NCI-H226 (cell line): ENCODE results near the gene RBM42.
"Not testable (repeated sequence)": the region's sequence is repeated elsewhere in the genome, so short reads cannot be mapped to it uniquely, and the experiment has no call there.

Experiments
- DNase-seq: peaks from one replicate; pipeline ENCODE4 v3.0.0-alpha.2; 2015

The RBM42 gene

GRCh38 chr19:35628565-35629331 lies at the start of gene RBM42:
Gene RBM42, plus strand, starts transcription at chr19:35629036. Its CDS starts 118 bp downstream, at chr19:35629154.
- peak; percentile 99 for DNase-seq

DNA sequence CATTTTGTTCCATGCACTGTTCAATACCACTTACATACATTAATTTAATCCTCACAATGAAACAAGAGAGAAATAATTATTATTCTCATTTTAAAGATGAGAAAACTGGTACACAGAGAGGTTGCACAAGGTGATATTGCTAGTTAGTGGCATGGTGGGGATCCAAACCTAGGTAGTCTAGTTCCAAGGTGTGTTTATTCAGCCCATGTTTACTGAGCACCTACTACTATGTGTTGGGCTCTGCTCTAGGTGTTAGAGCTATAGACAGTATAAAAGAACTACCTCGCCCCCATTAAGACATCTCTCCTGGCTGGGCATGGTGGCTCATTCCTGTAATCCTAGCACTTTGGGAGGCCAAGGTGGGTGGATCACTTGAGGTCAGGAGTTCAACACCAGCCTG lies 46.1 kb upstream of the RBM42 start:
- no peak for DNase-seq

DNA sequence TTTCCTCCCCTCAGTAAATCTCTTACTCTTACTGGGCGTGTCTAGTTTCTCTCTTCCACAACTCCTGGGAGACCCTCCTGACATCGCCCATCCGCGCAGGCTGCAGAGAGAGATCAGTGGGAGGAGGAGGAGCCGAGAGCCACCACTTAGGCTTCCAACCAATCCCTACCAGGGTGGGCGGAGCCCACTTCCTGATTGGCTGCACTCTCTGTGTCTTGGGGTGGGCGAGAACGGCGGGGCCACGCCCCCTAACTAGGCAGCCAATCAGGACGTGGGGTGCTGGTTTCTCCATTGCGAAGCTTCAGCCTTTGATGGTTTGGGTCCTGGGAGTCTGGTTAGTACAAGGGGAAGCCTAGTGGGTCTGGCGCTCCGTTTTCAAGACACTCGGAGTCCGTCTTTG lies 43.0 kb upstream of the RBM42 start, which contains the start of gene PMIS2:
PMIS2 (plus strand) TSS at position 326 of the 400 bp plus-strand sequence. CDS start 87 bp downstream, outside the sequence.
- no peak for DNase-seq

GRCh38 chr19:35587321-35587720 lies 41.5 kb upstream of the RBM42 start:
- DNase-seq = no peak

- DNase-seq = no peak
Measured at GRCh38 chr19:35590875-35591274, 38.0 kb upstream of the RBM42 start.

GRCh38 chr19:35592226-35592625 lies 36.6 kb upstream of the RBM42 start:
- DNase-seq = no peak

DNA sequence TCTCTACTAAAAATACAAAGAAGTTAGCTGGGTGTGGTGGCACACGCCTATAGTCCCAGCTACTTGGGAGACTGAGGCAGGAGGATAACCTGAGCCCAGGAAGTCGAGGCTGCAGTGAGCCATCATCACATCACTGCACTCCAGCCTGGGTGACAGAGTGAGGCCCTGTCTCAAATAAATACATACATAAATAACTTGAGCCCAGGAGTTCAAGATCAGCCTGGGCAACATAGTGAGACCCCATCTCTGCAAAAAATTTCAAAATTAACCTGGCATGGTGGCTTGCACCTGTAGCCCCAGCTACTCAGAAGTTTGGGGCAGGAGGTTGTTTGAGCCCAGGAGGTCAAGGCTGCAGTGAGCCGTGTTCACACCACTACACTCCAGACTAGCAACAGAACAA lies 33.8 kb upstream of the RBM42 start:
- not testable (repeated sequence) for DNase-seq

DNA sequence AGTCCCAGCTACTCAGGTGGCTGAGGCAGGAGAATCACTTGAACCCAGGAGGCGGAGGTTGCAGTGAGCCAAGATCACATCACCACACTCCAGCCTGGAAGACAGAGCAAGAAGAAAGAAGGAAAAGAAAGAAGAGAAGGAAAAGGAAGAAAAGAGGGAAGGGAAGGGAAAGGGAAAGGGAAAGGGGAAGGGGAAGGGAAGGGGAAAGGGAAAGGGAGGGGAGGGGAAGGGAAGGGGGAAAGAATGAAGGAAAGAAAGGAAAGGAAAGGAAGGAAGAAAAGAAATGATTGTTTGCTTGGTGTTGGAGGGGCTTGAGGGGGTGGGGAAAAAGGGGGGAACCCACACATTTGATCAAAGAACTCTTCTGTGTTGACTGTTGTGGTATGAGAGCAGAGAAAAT lies 32.9 kb upstream of the RBM42 start:
- no peak for DNase-seq

- peak; percentile 18 for DNase-seq
Measured at GRCh38 chr19:35596366-35596999, 32.4 kb upstream of the RBM42 start.

- DNase-seq = no peak
Measured at GRCh38 chr19:35601971-35602370, 26.9 kb upstream of the RBM42 start.

DNA sequence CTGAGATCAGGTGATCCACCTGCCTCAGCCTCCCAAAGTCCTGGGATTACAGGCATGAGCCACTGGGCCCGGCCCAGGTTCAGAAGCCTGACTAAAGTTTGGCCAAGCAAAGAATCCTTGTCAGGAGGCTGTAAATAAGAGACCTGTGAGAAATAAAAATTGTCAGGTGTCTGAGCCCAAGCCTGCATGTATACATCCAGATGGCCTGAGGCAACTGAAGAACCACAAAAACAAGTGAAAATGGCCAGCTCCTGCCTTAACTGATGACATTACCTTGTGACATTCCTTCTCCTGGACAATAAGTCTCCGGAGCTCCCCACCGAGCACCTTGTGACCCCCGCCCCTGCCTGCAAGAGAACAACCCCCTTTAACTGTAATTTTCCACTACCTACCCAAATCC lies 24.4 kb upstream of the RBM42 start:
- DNase-seq = not testable (repeated sequence)

DNA sequence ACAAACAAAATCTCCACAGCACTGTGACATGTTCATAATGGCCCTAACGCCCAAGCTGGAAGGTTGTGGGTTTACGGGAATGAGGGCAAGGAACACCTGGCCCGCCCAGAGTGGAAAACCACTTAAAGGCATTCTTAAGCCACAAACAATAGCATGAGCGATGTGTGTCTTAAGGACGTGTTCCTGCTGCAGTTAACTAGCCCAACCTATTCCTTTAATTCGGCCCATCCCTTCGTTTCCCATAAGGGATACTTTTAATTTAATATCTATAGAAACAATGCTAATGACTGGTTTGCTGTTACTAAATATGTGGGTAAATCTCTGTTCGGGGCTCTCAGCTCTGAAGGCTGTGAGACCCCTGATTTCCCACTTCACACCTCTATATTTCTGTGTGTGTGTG lies 21.7 kb upstream of the RBM42 start:
- not testable (repeated sequence) for DNase-seq

GRCh38 chr19:35607661-35608060 lies 21.2 kb upstream of the RBM42 start:
- DNase-seq = no peak

GRCh38 chr19:35608251-35608650 lies 20.6 kb upstream of the RBM42 start:
- DNase-seq = no peak

DNA sequence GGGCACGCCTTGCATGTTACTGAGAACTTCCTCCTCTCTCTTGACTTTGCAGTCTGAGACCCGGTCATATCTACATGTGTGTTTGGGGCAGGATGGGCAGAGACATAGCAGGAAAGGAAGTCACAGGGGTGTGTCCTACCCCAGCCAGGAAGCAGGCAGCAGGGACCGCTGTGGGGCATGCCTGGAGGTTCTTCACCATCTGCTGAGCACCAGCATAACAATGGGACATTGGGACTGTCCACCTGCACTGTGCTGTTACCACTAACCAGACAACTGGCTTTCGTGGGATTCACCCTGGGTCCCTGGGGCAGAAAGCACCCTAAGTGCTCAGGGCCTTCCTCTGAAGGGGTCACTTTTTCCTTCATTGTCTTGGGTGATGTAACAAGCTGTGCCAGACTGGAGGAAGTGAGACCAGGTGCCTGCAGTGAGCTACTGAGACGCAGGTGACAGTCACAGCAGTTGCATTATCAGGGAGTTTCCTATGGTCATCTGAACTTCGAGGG lies 18.9 kb upstream of the RBM42 start:
- DNase-seq = no peak

- no peak for DNase-seq
Measured at GRCh38 chr19:35612224-35612558, 16.6 kb upstream of the RBM42 start.

DNA sequence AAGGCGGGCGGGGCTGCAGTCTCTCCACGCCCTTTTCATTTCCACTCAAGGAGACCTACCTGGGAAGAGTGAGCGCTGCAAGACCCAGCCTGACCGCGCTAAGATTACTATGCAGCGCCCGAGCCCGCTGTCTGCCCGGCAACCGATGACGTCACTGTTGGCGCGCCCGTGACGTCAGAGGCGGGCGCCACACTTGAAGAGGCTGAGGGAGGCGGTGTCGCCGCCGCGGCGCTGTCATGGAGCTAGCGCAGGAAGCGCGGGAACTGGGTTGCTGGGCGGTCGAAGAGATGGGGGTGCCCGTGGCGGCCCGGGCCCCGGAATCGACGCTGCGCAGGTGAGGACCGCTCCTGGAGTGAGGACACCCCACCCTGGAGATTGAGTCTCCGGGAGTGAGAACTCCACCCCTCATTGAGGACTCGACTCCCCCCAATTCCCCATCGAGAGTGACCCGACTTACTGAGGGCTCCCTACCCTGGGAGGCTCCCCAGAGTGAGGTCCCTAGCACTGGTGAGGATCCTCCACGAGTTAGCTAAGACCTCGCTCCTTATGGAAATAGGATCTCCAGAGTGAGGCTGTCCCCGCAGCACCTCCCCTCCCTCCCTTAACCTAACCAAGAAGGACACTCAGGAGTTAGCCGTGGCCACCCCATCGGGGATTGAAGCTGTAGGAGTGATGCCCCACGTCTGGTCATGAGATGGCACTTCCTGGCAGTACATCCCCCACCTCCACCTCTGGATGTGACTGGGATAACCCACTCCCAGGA lies 16.1 kb upstream of the RBM42 start, which contains the start of gene HAUS5:
HAUS5 (plus strand) TSS at position 177 of the 763 bp plus-strand sequence; CDS start at position 237, 60 bp downstream.
- DNase-seq = peak; percentile 88

DNA sequence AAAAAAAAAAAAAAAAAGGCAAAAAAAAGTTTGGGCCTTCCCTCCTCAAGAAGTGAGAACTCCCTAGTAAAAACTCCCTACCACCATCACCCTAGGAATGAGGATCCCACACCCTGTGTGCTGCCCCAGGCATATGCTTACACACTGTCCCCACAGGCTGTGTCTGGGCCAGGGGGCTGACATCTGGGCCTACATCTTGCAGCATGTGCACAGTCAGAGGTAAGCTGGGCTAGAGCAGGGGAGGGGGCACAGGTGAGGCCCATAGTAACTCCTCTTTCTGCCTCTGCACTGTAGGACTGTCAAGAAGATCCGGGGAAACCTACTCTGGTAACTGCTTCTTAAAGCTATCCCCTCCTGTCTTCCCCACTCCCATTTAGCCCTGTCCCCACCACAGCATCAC lies 15.3 kb upstream of the RBM42 start:
- no peak for DNase-seq

GRCh38 chr19:35615036-35615435 lies 13.8 kb upstream of the RBM42 start:
- DNase-seq = no peak

DNA sequence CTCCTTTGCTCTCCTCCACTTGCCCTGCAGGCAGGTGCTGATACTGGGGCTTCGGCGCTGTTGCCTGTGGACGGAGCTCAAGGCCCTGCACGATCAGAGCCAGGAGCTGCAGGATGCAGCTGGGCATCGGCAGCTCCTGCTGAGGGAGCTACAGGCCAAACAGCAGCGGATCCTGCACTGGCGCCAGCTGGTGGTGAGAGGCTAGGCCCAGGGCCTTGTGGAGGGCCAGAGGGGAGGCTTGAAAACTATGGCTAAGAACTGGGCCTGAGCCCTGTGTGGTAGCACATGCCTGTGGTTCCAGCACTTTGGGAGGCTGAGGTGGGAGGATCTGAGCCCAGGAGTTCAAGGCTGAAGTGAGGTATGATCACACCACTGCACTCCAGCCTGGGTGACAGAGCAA lies 10.0 kb upstream of the RBM42 start:
- peak; percentile 16 for DNase-seq

DNA sequence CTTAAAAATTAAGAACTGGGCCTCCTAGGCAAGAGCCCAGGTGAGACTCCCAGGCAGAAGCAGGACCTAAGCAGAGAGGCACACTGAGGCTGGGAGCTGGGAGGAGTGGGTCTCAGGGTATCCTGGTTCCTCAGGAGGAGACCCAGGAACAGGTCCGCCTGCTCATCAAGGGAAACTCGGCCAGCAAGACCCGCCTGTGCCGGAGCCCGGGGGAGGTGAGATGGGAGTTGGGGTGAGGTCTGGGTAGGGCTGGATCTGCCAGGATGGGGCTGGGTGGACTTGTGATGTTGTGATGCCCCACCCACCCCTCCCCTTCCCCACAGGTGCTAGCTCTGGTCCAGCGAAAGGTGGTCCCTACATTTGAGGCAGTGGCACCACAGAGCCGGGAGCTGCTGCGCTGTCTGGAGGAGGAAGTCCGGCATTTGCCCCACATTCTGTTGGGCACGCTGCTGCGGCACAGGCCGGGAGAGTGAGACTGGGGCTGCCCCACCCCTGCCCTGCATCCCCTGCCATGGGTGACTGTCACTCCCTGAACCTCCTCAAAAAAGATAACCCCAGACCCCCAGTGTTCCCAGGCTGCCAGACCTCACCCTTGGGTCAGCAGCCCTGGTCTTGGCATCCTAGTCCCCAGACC lies 9.4 kb upstream of the RBM42 start:
- DNase-seq = no peak

- no peak for DNase-seq
Measured at GRCh38 chr19:35620001-35620400, 8.8 kb upstream of the RBM42 start.

DNA sequence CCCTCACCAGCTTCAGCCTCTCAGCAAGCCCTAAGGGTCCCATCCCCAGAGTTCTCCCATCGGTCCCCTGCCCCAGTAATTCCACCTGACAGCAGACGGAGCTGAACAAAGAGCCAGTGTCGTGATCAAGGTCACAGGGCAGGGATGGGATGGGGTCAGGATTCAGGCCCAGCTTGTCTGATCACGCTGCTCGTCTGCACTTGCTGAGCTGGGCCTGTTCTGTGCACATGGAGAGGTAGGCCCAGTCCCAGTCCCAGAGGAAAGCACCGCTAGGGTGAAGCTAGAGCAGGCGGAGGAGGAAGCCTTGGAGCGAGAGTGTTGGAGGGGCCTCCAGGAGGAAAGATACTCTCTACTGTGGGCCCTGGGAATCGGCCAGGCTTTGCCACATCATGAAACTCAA lies 7.1 kb upstream of the RBM42 start:
- DNase-seq = no peak
